Neural progenitor cell (in vitro differentiated cells): Measurements from ENCODE around the gene EIF6.

Source experiments
- CTCF ChIP-seq: fragments of 200-600 bp; sonication (generic); IDR thresholded peaks from 2 replicates; pipeline ENCODE4 v1.5.1; 2017; ENCODE audit warnings: antibody characterized with exemption, mild to moderate bottlenecking
- EZH2phosphoT487 ChIP-seq: fragments of 200-600 bp; sonication (generic); IDR thresholded peaks from 2 replicates; pipeline ENCODE4 v1.6.1; 2017; ENCODE audit warnings: antibody characterized with exemption

GRCh38 chr20:35269055-35269781 is 15.4 kb downstream of the EIF6 start:
- TF ChIP-seq CTCF (peak; percentile 90), EZH2phosphoT487 (no peak)
